BLaER1 treated with 17β-estradiol and CSF1 and Interleukin-3, amounts not matched to agents 10 nM and 100 nM (cell line): ENCODE measurements around the gene MTCP1.

ENCODE experiments used
- H3K27ac ChIP-seq, 11 experiments: shearing (Covaris generic); formaldehyde crosslinking; 2 replicates each; pipeline ENCODE4 v1.8.1; 2022
- H3K27me3 ChIP-seq, 11 experiments: shearing (Covaris generic); formaldehyde crosslinking; 2 replicates each; pipeline ENCODE4 v1.8.1; 2022
- H3K36me3 ChIP-seq, 11 experiments: shearing (Covaris generic); formaldehyde crosslinking; 2 replicates each; pipeline ENCODE4 v1.8.1; 2022
- H3K4me1 ChIP-seq, 10 experiments: shearing (Covaris generic); formaldehyde crosslinking; 2 replicates each; pipeline ENCODE4 v1.8.1; 2022
- H3K4me2 ChIP-seq, 11 experiments: shearing (Covaris generic); formaldehyde crosslinking; 2 replicates each; pipeline ENCODE4 v1.8.1; 2022
- H3K4me3 ChIP-seq, 10 experiments: shearing (Covaris generic); formaldehyde crosslinking; 2 replicates each; pipeline ENCODE4 v1.8.1; 2022
- H3K9ac ChIP-seq, 11 experiments: shearing (Covaris generic); formaldehyde crosslinking; 2 replicates each; pipeline ENCODE4 v1.8.1; 2022
- H3K9me3 ChIP-seq, 11 experiments: shearing (Covaris generic); formaldehyde crosslinking; replicated peaks in 1 of 11; 2 replicates each; pipeline ENCODE4 v1.8.1; 2022
- H4K20me1 ChIP-seq, 11 experiments: shearing (Covaris generic); formaldehyde crosslinking; 2 replicates each; pipeline ENCODE4 v1.8.1; 2022
- Cebpa-rat ChIP-seq, 11 experiments: shearing (Covaris generic); IDR thresholded peaks; 2 replicates each; pipeline ENCODE4 v1.8.1; 2022

MTCP1 gene

GRCh38 chrX:155026727-155027508 lies 44.0 kb downstream of the MTCP1 start, which contains the start of gene FUNDC2:
Gene FUNDC2 (plus strand): TSS chrX:155026844. CDS start chrX:155026939, 95 bp downstream.
- H3K27ac ChIP-seq = peak within 1 kb of the TSS; percentile 88 to 97 (median 95)
- H3K4me3 ChIP-seq = peak within 1 kb of the TSS; percentile 58 to 75 (median 64)
- no peak for TF ChIP-seq Cebpa-rat (IDR thresholded peaks at IDR 0.05)
- peak within 1 kb of the TSS; percentile 57 to 83 (median 68) for H3K4me2 ChIP-seq
- H3K36me3 ChIP-seq = no peaks in the 10 kb centered on the region
- H3K9me3 ChIP-seq = peaks cover 0 to 5% (median 0%) of the 10 kb centered on the region in 11 experiments; a peak in 3 of 22 replicates
- H4K20me1 ChIP-seq = peaks cover 0 to 10% (median 0%) of the 10 kb centered on the region in 11 experiments; a peak in 4 of 22 replicates
- peaks cover 28 to 61% (median 46%) of the 10 kb centered on the region in 11 experiments for H3K27me3 ChIP-seq
- peak within 1 kb of the TSS; percentile 88 to 95 (median 93) for H3K9ac ChIP-seq
- H3K4me1 ChIP-seq = peaks cover 0 to 28% (median 13%) of the 10 kb centered on the region in 10 experiments; a peak in 16 of 20 replicates

- H3K9ac ChIP-seq = peak overlapping the region; percentile 67 to 95 (median 93); a peak in 21 of 22 replicates
- peaks cover 0 to under 1% (median 0%) of the 10 kb centered on the region in 11 experiments; a peak in 2 of 22 replicates for H3K9me3 ChIP-seq
- peaks cover 0 to 8% (median 0%) of the 10 kb centered on the region in 11 experiments; a peak in 4 of 22 replicates for H4K20me1 ChIP-seq
- H3K27ac ChIP-seq = peak overlapping the region; percentile 18 to 97 (median 95); a peak in 20 of 22 replicates
- peak overlapping the region; percentile 38 to 75 (median 64) for H3K4me3 ChIP-seq
- H3K4me1 ChIP-seq = peaks cover 0 to 29% (median 13%) of the 10 kb centered on the region in 10 experiments; a peak in 16 of 20 replicates
- peaks cover 33 to 63% (median 50%) of the 10 kb centered on the region in 11 experiments for H3K27me3 ChIP-seq
- TF ChIP-seq Cebpa-rat (IDR thresholded peaks at IDR 0.05) = no peak
- no peaks in the 10 kb centered on the region for H3K36me3 ChIP-seq
- peak overlapping the region in 5 of 11 experiments; percentile 24 to 44 (median 29); a peak in 6 of 22 replicates for H3K4me2 ChIP-seq
These were observed 44.6 kb downstream of the MTCP1 start for GRCh38 chrX:155026420-155026726.

GRCh38 chrX:155023907-155024833 lies 46.8 kb downstream of the MTCP1 start:
- peaks cover 47 to 72% (median 62%) of the 10 kb centered on the region in 11 experiments for H3K27me3 ChIP-seq
- peaks cover 0 to 29% (median 13%) of the 10 kb centered on the region in 10 experiments; a peak in 16 of 20 replicates for H3K4me1 ChIP-seq
- no peak overlapping the region for H3K27ac ChIP-seq
- no peaks in the 10 kb centered on the region for H3K36me3 ChIP-seq
- peaks cover 0 to 4% (median 0%) of the 10 kb centered on the region in 11 experiments; a peak in 2 of 22 replicates for H4K20me1 ChIP-seq
- H3K9me3 ChIP-seq = no peaks in the 10 kb centered on the region; a peak in 2 of 22 replicates
- no peak overlapping the region for H3K4me3 ChIP-seq
- no peak for TF ChIP-seq Cebpa-rat (IDR thresholded peaks at IDR 0.05)
- no peak overlapping the region for H3K4me2 ChIP-seq
- H3K9ac ChIP-seq = no peak overlapping the region

DNA sequence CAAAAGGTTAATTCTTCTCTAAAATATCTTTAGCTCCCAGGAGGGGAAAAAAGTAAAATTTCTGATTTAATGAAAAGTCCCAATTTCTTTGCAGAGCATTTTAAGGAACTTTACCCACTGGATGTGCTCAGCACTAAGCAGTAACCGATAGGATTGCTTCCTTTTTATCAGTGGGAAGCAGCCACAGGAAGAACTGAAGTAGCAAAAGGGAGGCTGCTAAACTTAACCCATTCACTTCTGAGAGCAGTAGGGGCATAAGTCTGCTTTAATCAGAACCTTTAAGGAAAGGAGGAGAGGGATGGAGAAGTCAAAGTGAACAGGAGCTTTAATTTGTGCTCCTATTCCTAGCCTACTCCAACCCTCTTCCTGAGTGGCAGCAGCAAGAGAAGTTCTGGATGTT lies 48.4 kb downstream of the MTCP1 start, which contains the start of gene F8:
TSS of gene F8 (minus strand) at position 139 of the 400 bp plus-strand sequence. CDS start 171 bp downstream, outside the sequence.
- H3K4me2 ChIP-seq = peak within 1 kb of the TSS in 4 of 11 experiments; percentile 15 to 42 (median 37); a peak in 6 of 22 replicates
- H4K20me1 ChIP-seq = no peaks in the 10 kb centered on the region
- no peak for TF ChIP-seq Cebpa-rat (IDR thresholded peaks at IDR 0.05)
- peaks cover 0 to 15% (median 0%) of the 10 kb centered on the region in 10 experiments; a peak in 6 of 20 replicates for H3K4me1 ChIP-seq
- no peaks in the 10 kb centered on the region for H3K36me3 ChIP-seq
- no peak within 1 kb of the TSS for H3K4me3 ChIP-seq
- no peaks in the 10 kb centered on the region; a peak in 2 of 22 replicates for H3K9me3 ChIP-seq
- no peak within 1 kb of the TSS for H3K9ac ChIP-seq
- H3K27me3 ChIP-seq = peaks cover 58 to 78% (median 69%) of the 10 kb centered on the region in 11 experiments
- H3K27ac ChIP-seq = no peak within 1 kb of the TSS

DNA sequence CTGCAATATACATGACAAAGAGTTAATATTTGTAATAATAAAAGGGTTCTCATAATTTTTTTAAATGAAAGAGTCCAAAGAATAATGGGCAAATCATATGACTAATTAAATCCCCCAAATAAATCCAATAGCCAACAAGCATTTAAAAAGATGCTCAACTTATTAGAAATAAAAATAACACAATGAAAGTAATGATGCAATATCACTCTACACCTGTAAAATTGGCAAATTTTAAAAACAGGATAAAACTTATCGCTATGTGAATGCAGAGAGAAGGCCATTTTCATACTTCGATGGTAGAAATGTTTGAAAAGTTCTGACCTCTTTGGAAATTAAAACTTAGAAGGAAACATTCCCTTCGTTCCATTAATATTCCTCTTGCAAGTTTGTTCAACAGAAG lies 50.3 kb downstream of the MTCP1 start:
- no peaks in the 10 kb centered on the region for H3K9me3 ChIP-seq
- TF ChIP-seq Cebpa-rat (IDR thresholded peaks at IDR 0.05) = no peak
- peaks cover 61 to 98% (median 89%) of the 10 kb centered on the region in 11 experiments for H3K27me3 ChIP-seq
- H3K27ac ChIP-seq = no peak overlapping the region
- H4K20me1 ChIP-seq = no peaks in the 10 kb centered on the region; a peak in 2 of 22 replicates
- H3K9ac ChIP-seq = no peak overlapping the region
- no peak overlapping the region for H3K4me3 ChIP-seq
- H3K36me3 ChIP-seq = no peaks in the 10 kb centered on the region
- H3K4me2 ChIP-seq = no peak overlapping the region
- H3K4me1 ChIP-seq = peaks cover 0 to 15% (median 0%) of the 10 kb centered on the region in 10 experiments; a peak in 6 of 20 replicates
